K562 (cell line): ENCODE data around the gene ADPRM. TPM values are rescaled to one million over a fixed set of nuclear protein-coding genes. Genes with fewer than 3 reads are reported as not detected.

ENCODE experiments used
- ARID1B ChIP-seq: fragments of 450-650 bp; IDR thresholded peaks from 2 replicates; pipeline ENCODE4 v1.6.1; 2016; ENCODE audit warnings: antibody characterized with exemption, mild to moderate bottlenecking, inconsistent platforms
- ASH1L ChIP-seq: fragments of 450-650 bp; IDR thresholded peaks from 2 replicates; pipeline ENCODE4 v1.6.1; 2018; ENCODE audit warnings: borderline replicate concordance, mild to moderate bottlenecking, low read depth; ENCODE audit not compliant: partially characterized antibody
- ESRRB ChIP-seq: fragments of 250-450 bp; sonication (Bioruptor Pico); IDR thresholded peaks from 2 replicates; pipeline ENCODE4 v1.5.0; 2020; ENCODE audit warnings: mild to moderate bottlenecking, moderate library complexity, borderline replicate concordance
- FOXJ3 ChIP-seq: sonication (generic); formaldehyde crosslinking; IDR thresholded peaks from 2 replicates; pipeline ENCODE4 v1.4.0; 2020; ENCODE audit warnings: mild to moderate bottlenecking, missing genetic modification reagents
- GATAD2B ChIP-seq: fragments of 450-650 bp; IDR thresholded peaks from 2 replicates; pipeline ENCODE4 v1.6.1; 2017; ENCODE audit warnings: mild to moderate bottlenecking, borderline replicate concordance
- NCOA4 ChIP-seq: fragments of 450-650 bp; IDR thresholded peaks from 2 replicates; pipeline ENCODE4 v1.6.1; 2018; ENCODE audit warnings: mild to moderate bottlenecking; ENCODE audit not compliant: partially characterized antibody
- NEUROD1 ChIP-seq: fragments of 150-350 bp; IDR thresholded peaks from 2 replicates; pipeline ENCODE4 v1.6.1; 2014; ENCODE audit warnings: borderline replicate concordance, low read length, low read depth; ENCODE audit not compliant: partially characterized antibody
- RFX5 ChIP-seq: IDR thresholded peaks from 2 replicates; pipeline ENCODE4 v1.6.1; 2011; ENCODE audit warnings: low read depth, mild to moderate bottlenecking, improper control_type of control experiment, low read length
- ZBED1 ChIP-seq: IDR thresholded peaks from 2 replicates; pipeline ENCODE4 v1.6.1; 2014
- ZNF431 ChIP-seq: sonication (generic); formaldehyde crosslinking; IDR thresholded peaks from 2 replicates; pipeline ENCODE4 v1.8.0; 2022; ENCODE audit warnings: mild to moderate bottlenecking, missing genetic modification reagents
- polyA plus RNA-seq, 8 experiments: library from polyadenylated mRNA; depleted of rRNA in 4 of 8; stranded (reverse) in 5 of 8; unstranded in 3 of 8; fragments of >200 nt; fragmentation: Nextera tagmentation in 2 of 8; fragmentation: Illumina TruSeq in 1 of 8; extraction: Ambion mirVana in 2 of 8; extraction: Trizol in 1 of 8; gene quantifications; 2 replicates each; pipeline versions ENCODE4 v1.2.1 to v1.2.3, GENCODE V29; 2011 to 2014; ENCODE audit warnings: inconsistent platforms in 1 of 8, missing spikeins in 1 of 8
- total RNA-seq, 7 experiments: library from RNA; depleted of rRNA in 6 of 7; stranded (reverse); fragments of >200 nt in 6 of 7; fragmentation: Illumina TruSeq in 2 of 7; extraction: Trizol in 2 of 7; gene quantifications; 2 replicates each; pipeline versions ENCODE4 v1.2.1 to v1.2.3, GENCODE V29; 2011 to 2021; ENCODE audit warnings: low replicate concordance in 1 of 7
- TF ChIP-seq, protein P1 (sequence below), 2 experiments: IDR thresholded peaks; 2 replicates each; pipeline ENCODE4 v1.6.1; 2012; ENCODE audit warnings: improper control_type of control experiment in 2 of 2, low read depth in 2 of 2, low read length in 2 of 2, borderline replicate concordance in 1 of 2
- TF ChIP-seq, protein P2 (sequence below): sonication (generic); formaldehyde crosslinking; IDR thresholded peaks from 2 replicates; pipeline ENCODE4 v1.8.0; 2022; ENCODE audit warnings: mild to moderate bottlenecking, low read depth, missing genetic modification reagents

Gene ADPRM
- total and polyA plus RNA-seq, 9 of the 15 experiments (the other 6 are each of a cell fraction or from before 2014, with no cell fraction given) = 4.7 to 17.6 (median 6.2) TPM

- TF ChIP-seq RFX5 = no peak
- no peak for TF ChIP-seq NEUROD1
- TF ChIP-seq, protein P1, sequence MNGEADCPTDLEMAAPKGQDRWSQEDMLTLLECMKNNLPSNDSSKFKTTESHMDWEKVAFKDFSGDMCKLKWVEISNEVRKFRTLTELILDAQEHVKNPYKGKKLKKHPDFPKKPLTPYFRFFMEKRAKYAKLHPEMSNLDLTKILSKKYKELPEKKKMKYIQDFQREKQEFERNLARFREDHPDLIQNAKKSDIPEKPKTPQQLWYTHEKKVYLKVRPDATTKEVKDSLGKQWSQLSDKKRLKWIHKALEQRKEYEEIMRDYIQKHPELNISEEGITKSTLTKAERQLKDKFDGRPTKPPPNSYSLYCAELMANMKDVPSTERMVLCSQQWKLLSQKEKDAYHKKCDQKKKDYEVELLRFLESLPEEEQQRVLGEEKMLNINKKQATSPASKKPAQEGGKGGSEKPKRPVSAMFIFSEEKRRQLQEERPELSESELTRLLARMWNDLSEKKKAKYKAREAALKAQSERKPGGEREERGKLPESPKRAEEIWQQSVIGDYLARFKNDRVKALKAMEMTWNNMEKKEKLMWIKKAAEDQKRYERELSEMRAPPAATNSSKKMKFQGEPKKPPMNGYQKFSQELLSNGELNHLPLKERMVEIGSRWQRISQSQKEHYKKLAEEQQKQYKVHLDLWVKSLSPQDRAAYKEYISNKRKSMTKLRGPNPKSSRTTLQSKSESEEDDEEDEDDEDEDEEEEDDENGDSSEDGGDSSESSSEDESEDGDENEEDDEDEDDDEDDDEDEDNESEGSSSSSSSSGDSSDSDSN (IDR thresholded peaks at IDR 0.05; ENCODE audit: borderline replicate concordance in 1 of 2, low read depth in 2 of 2, low read length in 2 of 2) = no peak
- no peak for TF ChIP-seq NCOA4
- no peak for TF ChIP-seq ZNF431
- no peak for TF ChIP-seq ARID1B
- TF ChIP-seq ESRRB (CRISPR knock-in tag) = no peak
- no peak for TF ChIP-seq ASH1L
- TF ChIP-seq, protein P2, sequence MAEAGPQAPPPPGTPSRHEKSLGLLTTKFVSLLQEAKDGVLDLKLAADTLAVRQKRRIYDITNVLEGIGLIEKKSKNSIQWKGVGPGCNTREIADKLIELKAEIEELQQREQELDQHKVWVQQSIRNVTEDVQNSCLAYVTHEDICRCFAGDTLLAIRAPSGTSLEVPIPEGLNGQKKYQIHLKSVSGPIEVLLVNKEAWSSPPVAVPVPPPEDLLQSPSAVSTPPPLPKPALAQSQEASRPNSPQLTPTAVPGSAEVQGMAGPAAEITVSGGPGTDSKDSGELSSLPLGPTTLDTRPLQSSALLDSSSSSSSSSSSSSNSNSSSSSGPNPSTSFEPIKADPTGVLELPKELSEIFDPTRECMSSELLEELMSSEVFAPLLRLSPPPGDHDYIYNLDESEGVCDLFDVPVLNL (CRISPR knock-in tag) = no peak
- no peak for TF ChIP-seq GATAD2B
- no peak for TF ChIP-seq ZBED1
- no peak for TF ChIP-seq FOXJ3 (CRISPR knock-in tag)
Measured at GRCh38 chr17:10750210-10750609, 52.8 kb downstream of the ADPRM start (continued).
